ENCODE results near the gene KIF25.

GRCh38 chr6:168046696-168047095 is 49.2 kb downstream of the KIF25 start:
- TF ChIP-seq CTCF (IDR thresholded peaks at IDR 0.05) (no peak), POLR2AphosphoS5 (IDR thresholded peaks at IDR 0.05) (no peak)
